ENCODE measurements around the gene UBB. TPM values are rescaled to one million over a fixed set of nuclear protein-coding genes. Genes with fewer than 3 reads are reported as not detected.

Gene UBB
- polyA plus RNA-seq, 1 donor from 2014 or later: 2,318 TPM

DNA sequence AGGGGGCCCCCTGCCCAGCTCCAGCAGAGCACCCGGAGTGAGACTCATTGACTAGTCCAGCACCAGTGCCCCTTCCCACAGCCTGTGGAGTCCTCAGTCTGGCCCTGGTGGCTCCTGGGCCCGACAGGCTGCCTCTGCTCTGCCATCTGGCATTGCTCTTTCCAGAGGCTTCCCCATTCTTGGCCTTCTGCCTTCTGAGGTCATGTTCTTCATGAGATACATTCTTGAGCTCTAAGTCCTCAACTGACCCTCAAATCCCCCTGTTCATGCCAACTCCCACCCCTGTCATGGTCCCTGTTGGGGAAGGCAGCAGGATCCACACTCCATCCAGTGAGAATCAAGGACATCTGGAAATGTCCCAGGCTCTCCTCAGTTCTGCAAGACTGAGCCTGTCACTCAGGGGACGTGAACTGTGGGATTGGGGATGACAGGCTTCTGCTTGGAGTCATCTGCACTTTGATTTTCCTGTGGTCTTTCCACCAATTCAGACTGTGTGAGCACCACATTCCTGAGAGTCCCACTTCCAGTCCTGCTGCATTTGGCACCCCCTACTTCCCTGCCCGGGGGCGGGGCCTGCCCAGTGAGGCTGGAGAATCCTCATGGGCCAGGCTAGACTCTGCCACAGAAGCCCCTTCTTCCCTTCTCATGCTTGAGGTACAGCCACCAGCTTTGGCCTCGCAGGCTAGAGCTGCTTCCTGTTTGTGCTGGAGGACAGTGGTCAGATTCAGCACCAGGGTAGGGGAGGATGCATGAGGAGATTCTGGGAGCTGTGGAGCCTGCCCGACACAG, 37.2 kb downstream of the UBB start:
- H3K36me3 ChIP-seq (ENCODE audit: insufficient read depth, low read length): no peaks in the 10 kb centered on the region
- H3K4me3 ChIP-seq (ENCODE audit: low read length): no peak overlapping the region
- no peaks in the 10 kb centered on the region for H3K9me3 ChIP-seq (ENCODE audit: low read length)
- H2AFZ ChIP-seq (ENCODE audit: low read depth, low read length): no peak overlapping the region
- no peaks in the 10 kb centered on the region for H3K9me2 ChIP-seq (ENCODE audit: insufficient read depth, low read length)
- no peaks in the 10 kb centered on the region for H4K20me1 ChIP-seq (ENCODE audit: insufficient read depth)
- H3K27ac ChIP-seq (ENCODE audit: low read length): no peak overlapping the region
- H3K79me2 ChIP-seq (replicated peaks; ENCODE audit: insufficient read depth, low read length): no peaks in the 10 kb centered on the region
- no peaks in the 10 kb centered on the region for H3F3A ChIP-seq (ENCODE audit: insufficient read depth, low read length, poor library complexity, severe bottlenecking)
- TF ChIP-seq TAF1 (IDR thresholded peaks at IDR 0.05; ENCODE audit: low read depth) (no peak), MXI1 (conservative IDR thresholded peaks at IDR 0.05; ENCODE audit: poor library complexity, severe bottlenecking) (no peak), POLR2AphosphoS5 (IDR thresholded peaks at IDR 0.05) (no peak), EP300 (conservative IDR thresholded peaks at IDR 0.05; ENCODE audit: poor library complexity, severe bottlenecking) (no peak), EZH2 (IDR thresholded peaks at IDR 0.05; ENCODE audit: borderline replicate concordance, insufficient read depth, low read length, poor library complexity, severe bottlenecking) (no peak), SMC3 (conservative IDR thresholded peaks at IDR 0.05; ENCODE audit: poor library complexity) (no peak), RAD21 (conservative IDR thresholded peaks at IDR 0.05) (no peak)
- TF ChIP-seq, protein P1, sequence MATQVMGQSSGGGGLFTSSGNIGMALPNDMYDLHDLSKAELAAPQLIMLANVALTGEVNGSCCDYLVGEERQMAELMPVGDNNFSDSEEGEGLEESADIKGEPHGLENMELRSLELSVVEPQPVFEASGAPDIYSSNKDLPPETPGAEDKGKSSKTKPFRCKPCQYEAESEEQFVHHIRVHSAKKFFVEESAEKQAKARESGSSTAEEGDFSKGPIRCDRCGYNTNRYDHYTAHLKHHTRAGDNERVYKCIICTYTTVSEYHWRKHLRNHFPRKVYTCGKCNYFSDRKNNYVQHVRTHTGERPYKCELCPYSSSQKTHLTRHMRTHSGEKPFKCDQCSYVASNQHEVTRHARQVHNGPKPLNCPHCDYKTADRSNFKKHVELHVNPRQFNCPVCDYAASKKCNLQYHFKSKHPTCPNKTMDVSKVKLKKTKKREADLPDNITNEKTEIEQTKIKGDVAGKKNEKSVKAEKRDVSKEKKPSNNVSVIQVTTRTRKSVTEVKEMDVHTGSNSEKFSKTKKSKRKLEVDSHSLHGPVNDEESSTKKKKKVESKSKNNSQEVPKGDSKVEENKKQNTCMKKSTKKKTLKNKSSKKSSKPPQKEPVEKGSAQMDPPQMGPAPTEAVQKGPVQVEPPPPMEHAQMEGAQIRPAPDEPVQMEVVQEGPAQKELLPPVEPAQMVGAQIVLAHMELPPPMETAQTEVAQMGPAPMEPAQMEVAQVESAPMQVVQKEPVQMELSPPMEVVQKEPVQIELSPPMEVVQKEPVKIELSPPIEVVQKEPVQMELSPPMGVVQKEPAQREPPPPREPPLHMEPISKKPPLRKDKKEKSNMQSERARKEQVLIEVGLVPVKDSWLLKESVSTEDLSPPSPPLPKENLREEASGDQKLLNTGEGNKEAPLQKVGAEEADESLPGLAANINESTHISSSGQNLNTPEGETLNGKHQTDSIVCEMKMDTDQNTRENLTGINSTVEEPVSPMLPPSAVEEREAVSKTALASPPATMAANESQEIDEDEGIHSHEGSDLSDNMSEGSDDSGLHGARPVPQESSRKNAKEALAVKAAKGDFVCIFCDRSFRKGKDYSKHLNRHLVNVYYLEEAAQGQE (IDR thresholded peaks at IDR 0.05; ENCODE audit: borderline replicate concordance): no peak
- TF ChIP-seq, protein P2, sequence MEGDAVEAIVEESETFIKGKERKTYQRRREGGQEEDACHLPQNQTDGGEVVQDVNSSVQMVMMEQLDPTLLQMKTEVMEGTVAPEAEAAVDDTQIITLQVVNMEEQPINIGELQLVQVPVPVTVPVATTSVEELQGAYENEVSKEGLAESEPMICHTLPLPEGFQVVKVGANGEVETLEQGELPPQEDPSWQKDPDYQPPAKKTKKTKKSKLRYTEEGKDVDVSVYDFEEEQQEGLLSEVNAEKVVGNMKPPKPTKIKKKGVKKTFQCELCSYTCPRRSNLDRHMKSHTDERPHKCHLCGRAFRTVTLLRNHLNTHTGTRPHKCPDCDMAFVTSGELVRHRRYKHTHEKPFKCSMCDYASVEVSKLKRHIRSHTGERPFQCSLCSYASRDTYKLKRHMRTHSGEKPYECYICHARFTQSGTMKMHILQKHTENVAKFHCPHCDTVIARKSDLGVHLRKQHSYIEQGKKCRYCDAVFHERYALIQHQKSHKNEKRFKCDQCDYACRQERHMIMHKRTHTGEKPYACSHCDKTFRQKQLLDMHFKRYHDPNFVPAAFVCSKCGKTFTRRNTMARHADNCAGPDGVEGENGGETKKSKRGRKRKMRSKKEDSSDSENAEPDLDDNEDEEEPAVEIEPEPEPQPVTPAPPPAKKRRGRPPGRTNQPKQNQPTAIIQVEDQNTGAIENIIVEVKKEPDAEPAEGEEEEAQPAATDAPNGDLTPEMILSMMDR (IDR thresholded peaks at IDR 0.05; ENCODE audit: poor library complexity, severe bottlenecking): no peak
- H3K4me2 ChIP-seq (ENCODE audit: low read length): no peak overlapping the region
- no peaks in the 10 kb centered on the region for H3K27me3 ChIP-seq (ENCODE audit: insufficient read depth, low read depth, low read length)
- no peak overlapping the region for H3K9ac ChIP-seq (ENCODE audit: low read length)

- H3K9me3 ChIP-seq (ENCODE audit: low read length): no peaks in the 10 kb centered on the region
- no peaks in the 10 kb centered on the region for H3F3A ChIP-seq (ENCODE audit: insufficient read depth, low read length, poor library complexity, severe bottlenecking)
- H3K79me2 ChIP-seq (replicated peaks; ENCODE audit: insufficient read depth, low read length): no peaks in the 10 kb centered on the region
- TF ChIP-seq, protein P2 (IDR thresholded peaks at IDR 0.05; ENCODE audit: poor library complexity, severe bottlenecking): no peak
- TF ChIP-seq MXI1 (conservative IDR thresholded peaks at IDR 0.05; ENCODE audit: poor library complexity, severe bottlenecking) (no peak), SMC3 (conservative IDR thresholded peaks at IDR 0.05; ENCODE audit: poor library complexity) (no peak), EZH2 (IDR thresholded peaks at IDR 0.05; ENCODE audit: borderline replicate concordance, insufficient read depth, low read length, poor library complexity, severe bottlenecking) (no peak), POLR2AphosphoS5 (IDR thresholded peaks at IDR 0.05) (no peak), TAF1 (IDR thresholded peaks at IDR 0.05; ENCODE audit: low read depth) (no peak), EP300 (conservative IDR thresholded peaks at IDR 0.05; ENCODE audit: poor library complexity, severe bottlenecking) (no peak), RAD21 (conservative IDR thresholded peaks at IDR 0.05) (no peak)
- TF ChIP-seq, protein P1 (IDR thresholded peaks at IDR 0.05; ENCODE audit: borderline replicate concordance): no peak
- H3K9ac ChIP-seq (ENCODE audit: low read length): no peak overlapping the region
- no peaks in the 10 kb centered on the region for H3K27me3 ChIP-seq (ENCODE audit: insufficient read depth, low read depth, low read length)
- H3K4me3 ChIP-seq (ENCODE audit: low read length): no peak overlapping the region
- H4K20me1 ChIP-seq (ENCODE audit: insufficient read depth): no peaks in the 10 kb centered on the region
- H3K4me2 ChIP-seq (ENCODE audit: low read length): no peak overlapping the region
- no peak overlapping the region for H3K27ac ChIP-seq (ENCODE audit: low read length)
- H2AFZ ChIP-seq (ENCODE audit: low read depth, low read length): no peak overlapping the region
- H3K36me3 ChIP-seq (ENCODE audit: insufficient read depth, low read length): no peaks in the 10 kb centered on the region
- no peaks in the 10 kb centered on the region for H3K9me2 ChIP-seq (ENCODE audit: insufficient read depth, low read length)
These were observed 37.8 kb downstream of the UBB start for GRCh38 chr17:16418685-16419068.
